Measurements from ENCODE around the gene ACKR2. TPM values are rescaled to one million over a fixed set of nuclear protein-coding genes. Genes with fewer than 3 reads are reported as not detected.

ACKR2 gene
- polyA plus RNA-seq, 3 donors from 2014 or later, result 0.18 TPM; not detected in 2

DNA sequence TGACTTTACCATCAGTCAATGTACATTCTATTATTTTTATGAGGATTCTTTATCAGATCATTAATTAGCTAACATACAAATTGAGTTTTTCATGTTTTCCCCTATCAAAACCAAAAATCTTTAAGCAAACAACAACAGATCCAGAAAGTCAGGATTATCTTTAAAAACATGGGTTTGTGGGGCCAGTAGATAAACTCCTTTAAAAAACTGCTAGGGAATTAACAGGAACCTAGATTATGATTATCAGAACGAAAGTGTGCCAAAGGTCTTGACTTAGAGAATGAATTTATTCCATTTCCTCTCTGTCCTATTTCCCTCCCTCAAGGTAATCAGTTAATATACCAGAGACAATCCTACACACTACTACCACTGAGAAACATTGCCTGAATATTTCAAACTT lies 23.0 kb upstream of the ACKR2 start:
- H3K27ac Mint-ChIP-seq, result no peak overlapping the region

DNA sequence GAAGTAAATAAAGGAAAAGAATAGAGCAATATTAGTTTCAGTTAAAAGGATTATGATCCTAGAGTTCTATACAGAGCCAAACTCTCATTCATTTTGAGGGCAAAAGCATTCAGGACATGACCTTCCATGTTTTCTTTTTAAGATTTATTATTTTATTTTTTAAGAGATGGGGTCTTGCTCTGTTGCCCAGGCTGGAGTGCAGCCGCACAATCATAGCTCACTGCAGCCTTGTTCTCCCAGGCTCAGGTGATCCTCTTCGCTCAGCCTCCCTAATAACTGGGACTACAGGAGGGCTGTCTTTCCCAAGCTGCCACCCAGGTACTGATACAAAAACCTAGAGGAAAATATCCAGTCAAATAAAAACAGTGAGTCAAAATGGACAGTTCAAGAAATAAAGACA lies 22.6 kb upstream of the ACKR2 start:
- Mint-ChIP-seq H3K27ac (no peak overlapping the region), H3K4me1 (peaks cover 4 to 10% of the 10 kb centered on the region in 2 donors), H3K9me3 (no peaks in the 10 kb centered on the region), H3K4me3 (no peak overlapping the region), H3K36me3 (peaks cover 2 to 27% (median 10%) of the 10 kb centered on the region in 3 donors), H3K27me3 (ENCODE audit: low read depth in 3 of 3) (no peaks in the 10 kb centered on the region)
- DNase-seq, result no peak

More for the DNA sequence above, 23.0 kb upstream of the ACKR2 start:
- Mint-ChIP-seq H3K27me3 (ENCODE audit: low read depth in 3 of 3) (no peaks in the 10 kb centered on the region), H3K9me3 (no peaks in the 10 kb centered on the region), H3K4me1 (peaks cover 4 to 6% of the 10 kb centered on the region in 2 donors), H3K36me3 (peaks cover 0 to 25% (median 10%) of the 10 kb centered on the region in 3 donors), H3K4me3 (no peak overlapping the region)
- DNase-seq, result no peak

DNA sequence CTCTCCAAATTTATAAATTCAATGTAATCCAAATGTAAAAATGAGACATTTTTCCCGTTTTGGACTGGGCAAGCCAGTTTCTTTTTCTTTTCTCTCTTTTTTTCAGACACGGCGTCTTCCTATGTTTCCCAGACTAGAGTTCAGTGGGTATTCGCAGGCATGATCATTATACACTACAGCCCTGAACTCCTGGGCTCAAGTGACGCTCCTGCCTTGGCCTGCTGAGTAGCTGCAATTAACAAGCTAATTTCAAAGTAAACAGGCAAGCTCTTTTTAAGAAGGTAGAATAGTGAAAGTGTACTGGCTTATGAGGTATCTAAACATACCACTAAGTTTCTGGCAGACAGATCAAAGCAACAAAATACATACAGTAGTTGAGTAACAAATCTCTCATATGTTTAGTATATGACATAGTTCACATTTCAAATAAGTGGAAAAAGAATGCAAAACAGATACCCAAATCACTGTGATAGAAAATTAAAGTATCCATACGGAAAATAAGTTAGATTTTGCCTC lies 18.5 kb upstream of the ACKR2 start:
- Mint-ChIP-seq H3K4me3 (no peak overlapping the region), H3K27me3 (ENCODE audit: low read depth in 3 of 3) (no peaks in the 10 kb centered on the region), H3K9me3 (no peaks in the 10 kb centered on the region), H3K4me1 (peaks cover 10 to 16% of the 10 kb centered on the region in 2 donors), H3K36me3 (peaks cover 8 to 32% (median 19%) of the 10 kb centered on the region in 3 donors), H3K27ac (no peak overlapping the region)
- DNase-seq, result no peak

DNA sequence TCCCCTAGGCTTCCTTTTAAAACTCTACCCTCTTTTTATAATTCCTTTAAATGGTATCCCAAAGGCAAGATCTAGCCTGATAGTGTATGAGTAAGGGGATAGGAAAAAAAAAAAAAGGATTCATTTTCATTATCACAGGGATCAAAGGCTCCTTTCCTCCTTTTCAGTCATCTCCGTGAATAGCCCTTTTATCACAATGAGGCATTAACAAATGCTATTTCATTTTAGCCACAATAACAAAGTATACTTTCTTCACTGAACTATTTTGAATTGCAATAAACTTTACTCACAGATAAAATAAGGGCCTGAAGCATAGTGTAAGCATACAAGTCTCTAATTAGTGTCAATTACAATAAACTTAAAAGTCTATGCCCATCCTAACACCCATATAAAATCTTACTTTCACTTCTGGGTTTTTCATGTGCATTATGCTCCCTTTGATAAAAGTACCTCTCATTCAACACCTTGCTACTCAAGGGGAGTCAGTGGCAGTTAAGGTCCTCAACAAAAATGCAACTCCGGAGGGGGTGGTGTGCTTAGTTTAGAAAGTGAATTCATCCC lies 13.5 kb upstream of the ACKR2 start:
- Mint-ChIP-seq H3K36me3 (peaks cover 8 to 16% (median 14%) of the 10 kb centered on the region in 3 donors), H3K27me3 (ENCODE audit: low read depth in 3 of 3) (no peaks in the 10 kb centered on the region), H3K9me3 (no peaks in the 10 kb centered on the region), H3K4me3 (no peak overlapping the region), H3K27ac (peak overlapping the region in 2 of 6 donors; percentile 44 to 55), H3K4me1 (peaks cover 16 to 26% of the 10 kb centered on the region in 2 donors)
- no peak for DNase-seq

DNA sequence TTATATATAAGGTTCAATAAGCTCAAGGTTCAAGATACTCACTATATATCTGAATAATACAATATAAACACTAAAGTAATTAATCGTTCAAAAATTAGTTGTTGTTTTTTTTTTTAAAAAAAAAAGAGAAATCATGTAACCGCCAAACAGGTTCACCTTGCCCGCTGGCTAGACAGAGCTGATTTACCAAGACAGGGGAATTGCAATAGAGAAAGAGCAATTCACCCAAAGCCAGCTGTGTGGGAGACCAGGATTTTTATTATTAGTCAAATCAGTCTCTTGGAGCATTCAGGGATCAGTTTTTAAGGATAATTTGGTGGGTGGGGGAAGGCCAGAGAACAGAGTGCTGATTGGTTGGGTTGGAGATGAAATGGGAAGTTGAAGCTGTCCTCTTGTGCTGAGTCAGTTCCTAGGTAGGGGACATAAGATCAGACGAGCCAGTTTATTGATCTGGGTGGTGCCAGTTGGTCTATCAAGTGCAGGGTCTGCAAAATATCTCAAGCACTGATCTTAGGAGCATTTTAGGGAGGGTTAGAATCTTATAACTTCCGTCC lies 12.8 kb upstream of the ACKR2 start:
- H3K27ac Mint-ChIP-seq, result peak overlapping the region in 1 of 6 donors; percentile 6
- H3K27me3 Mint-ChIP-seq (ENCODE audit: low read depth in 3 of 3), result no peaks in the 10 kb centered on the region
- H3K4me1 Mint-ChIP-seq, result peaks cover 17 to 28% of the 10 kb centered on the region in 2 donors
- no peak overlapping the region for H3K4me3 Mint-ChIP-seq
- DNase-seq, result no peak
- peaks cover 8 to 14% (median 12%) of the 10 kb centered on the region in 3 donors for H3K36me3 Mint-ChIP-seq
- H3K9me3 Mint-ChIP-seq, result no peaks in the 10 kb centered on the region

DNA sequence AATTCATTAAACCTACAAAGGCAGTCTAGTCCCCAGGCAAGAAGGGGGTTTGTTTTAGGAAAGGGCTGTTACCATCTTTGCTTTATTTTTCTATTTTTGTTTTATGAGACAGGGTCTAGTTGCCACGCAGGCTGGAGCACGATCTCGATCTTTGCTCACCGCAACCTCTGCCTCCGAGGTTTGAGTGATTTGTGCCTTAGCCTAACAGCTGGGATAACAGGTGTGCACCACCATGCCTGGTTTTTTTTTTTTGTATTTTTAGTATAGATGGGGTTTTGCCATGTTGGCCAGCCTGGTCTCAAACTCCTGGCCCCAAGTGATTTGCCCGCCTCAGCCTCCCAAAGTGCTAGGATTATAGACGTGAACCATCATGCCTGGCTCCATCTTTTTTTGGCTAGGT lies 9.9 kb upstream of the ACKR2 start:
- H3K27me3 Mint-ChIP-seq (ENCODE audit: low read depth in 3 of 3), result peaks cover 4 to 5% (median 5%) of the 10 kb centered on the region in 3 donors
- no peak for DNase-seq
- H3K4me3 Mint-ChIP-seq, result no peak overlapping the region
- H3K27ac Mint-ChIP-seq, result peak overlapping the region in 1 of 6 donors; percentile 49
- H3K9me3 Mint-ChIP-seq, result no peaks in the 10 kb centered on the region
- peaks cover 0 to 7% (median 0%) of the 10 kb centered on the region in 3 donors for H3K36me3 Mint-ChIP-seq
- H3K4me1 Mint-ChIP-seq, result peaks cover 31 to 47% of the 10 kb centered on the region in 2 donors

DNA sequence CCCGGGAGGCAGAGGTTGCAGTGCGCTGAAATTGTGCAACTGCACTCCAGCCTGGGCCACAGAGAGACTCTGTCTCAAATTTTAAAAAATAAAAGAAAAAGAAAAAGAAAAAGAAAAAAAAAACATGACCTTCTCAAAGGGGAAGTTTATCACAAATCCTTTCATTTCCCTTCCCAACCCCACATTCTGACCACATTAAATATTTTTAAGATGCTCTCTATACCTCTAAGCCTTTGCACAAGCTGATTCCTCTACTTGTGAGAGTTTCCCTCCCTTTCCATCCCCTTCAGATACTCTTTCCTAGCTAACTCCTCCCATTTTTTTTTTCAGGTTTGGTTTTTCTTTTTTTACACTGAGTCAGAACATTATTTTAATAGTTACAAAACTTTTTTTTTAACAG lies 9.0 kb upstream of the ACKR2 start:
- H3K36me3 Mint-ChIP-seq, result peaks cover 0 to 7% (median 0%) of the 10 kb centered on the region in 3 donors
- no peak overlapping the region for H3K27ac Mint-ChIP-seq
- peaks cover 4 to 7% (median 5%) of the 10 kb centered on the region in 3 donors for H3K27me3 Mint-ChIP-seq (ENCODE audit: low read depth in 3 of 3)
- H3K4me3 Mint-ChIP-seq, result no peak overlapping the region
- H3K9me3 Mint-ChIP-seq, result no peaks in the 10 kb centered on the region
- peaks cover 37 to 56% of the 10 kb centered on the region in 2 donors for H3K4me1 Mint-ChIP-seq
- no peak for DNase-seq

DNA sequence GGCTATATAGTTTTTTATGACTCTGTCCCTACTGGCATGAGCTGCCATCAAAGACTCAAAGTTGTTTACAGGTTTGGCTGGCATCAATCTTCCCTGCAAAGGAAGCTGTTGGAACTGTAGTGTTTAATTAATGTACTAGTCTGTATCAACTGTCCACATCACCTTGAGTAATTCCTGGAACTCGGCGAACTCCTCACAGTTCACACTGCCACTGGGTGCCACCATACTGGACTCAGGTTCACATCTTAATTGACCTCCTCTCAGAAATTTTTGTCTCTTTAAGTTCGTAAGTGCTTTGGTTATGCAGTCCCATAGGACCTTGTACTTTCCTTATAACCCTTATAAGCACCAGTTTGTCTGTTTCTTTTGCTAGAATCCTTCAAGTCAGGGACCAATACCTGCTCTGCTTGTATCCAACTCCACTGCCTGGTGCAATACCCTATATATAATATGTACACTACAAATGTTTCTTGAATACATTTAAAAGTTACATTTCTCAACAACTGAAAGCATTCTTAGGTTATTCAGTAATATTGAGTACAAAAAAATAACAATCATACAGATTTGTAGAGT lies 8.1 kb upstream of the ACKR2 start:
- H3K9me3 Mint-ChIP-seq, result no peaks in the 10 kb centered on the region
- H3K27me3 Mint-ChIP-seq (ENCODE audit: low read depth in 3 of 3), result peaks cover 5 to 9% (median 7%) of the 10 kb centered on the region in 3 donors
- H3K4me3 Mint-ChIP-seq, result no peak overlapping the region
- no peak for DNase-seq
- peak overlapping the region in 2 of 6 donors; percentile 45 to 72 for H3K27ac Mint-ChIP-seq
- H3K36me3 Mint-ChIP-seq, result peaks cover 0 to 3% (median 0%) of the 10 kb centered on the region in 3 donors
- H3K4me1 Mint-ChIP-seq, result peaks cover 35 to 59% of the 10 kb centered on the region in 2 donors

DNA sequence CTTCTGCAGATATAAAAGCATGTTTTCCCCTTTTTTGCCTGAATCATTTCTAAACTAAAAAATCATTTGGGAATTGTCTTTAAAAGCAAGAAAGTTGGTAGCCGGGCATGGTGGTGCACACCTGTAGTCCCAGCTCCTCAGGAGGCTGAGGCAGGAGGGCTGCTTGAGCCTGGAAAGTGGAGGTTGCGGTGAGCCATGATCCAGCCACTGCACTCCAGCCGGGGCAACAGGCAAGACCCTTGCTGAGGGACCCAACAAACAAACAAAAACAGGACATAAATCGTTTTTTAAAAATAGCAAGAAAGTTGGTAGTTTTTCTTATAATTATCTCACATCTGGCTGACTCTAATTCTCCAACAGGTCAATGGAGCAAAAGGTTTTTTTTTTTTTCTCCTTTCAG lies 7.5 kb upstream of the ACKR2 start:
- H3K27ac Mint-ChIP-seq, result no peak overlapping the region
- peaks cover 0 to 3% (median 0%) of the 10 kb centered on the region in 3 donors for H3K36me3 Mint-ChIP-seq
- H3K4me1 Mint-ChIP-seq, result peaks cover 35 to 59% of the 10 kb centered on the region in 2 donors
- no peak for DNase-seq
- H3K27me3 Mint-ChIP-seq (ENCODE audit: low read depth in 3 of 3), result peaks cover 5 to 9% (median 7%) of the 10 kb centered on the region in 3 donors
- H3K4me3 Mint-ChIP-seq, result no peak overlapping the region
- H3K9me3 Mint-ChIP-seq, result no peaks in the 10 kb centered on the region

DNA sequence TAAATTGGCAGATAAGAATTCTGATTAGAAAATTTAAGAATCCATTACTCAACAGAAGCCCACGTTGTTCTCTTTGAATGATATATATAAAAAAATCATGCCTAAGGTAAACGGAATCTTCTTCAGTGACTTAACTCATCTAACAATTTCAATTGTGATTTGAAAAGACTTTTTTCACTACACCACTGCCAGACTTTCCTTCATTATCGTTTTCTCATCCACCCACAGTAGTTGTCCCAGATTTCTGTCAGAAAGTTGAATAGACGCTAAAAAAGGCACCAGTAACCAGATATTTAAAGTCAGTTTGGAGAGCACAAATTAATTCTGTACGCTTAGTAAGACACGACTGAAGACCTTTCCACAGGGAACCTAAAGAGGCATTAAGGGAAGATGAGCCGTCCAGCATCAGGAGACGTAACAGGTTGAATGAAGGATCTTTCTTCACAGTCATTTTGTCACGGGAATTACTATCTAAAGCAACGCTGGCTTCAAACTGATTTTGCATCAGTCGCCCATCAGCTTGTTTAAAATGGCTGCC lies 6.3 kb upstream of the ACKR2 start:
- DNase-seq, result no peak
- Mint-ChIP-seq H3K27ac (peak overlapping the region in 4 of 6 donors; percentile 77 to 97 (median 93)), H3K9me3 (no peaks in the 10 kb centered on the region), H3K4me1 (peaks cover 35 to 59% of the 10 kb centered on the region in 2 donors), H3K27me3 (ENCODE audit: low read depth in 3 of 3) (peaks cover 5 to 9% (median 7%) of the 10 kb centered on the region in 3 donors), H3K4me3 (peak overlapping the region; percentile 88 to 97 (median 96)), H3K36me3 (peaks cover 0 to 3% (median 0%) of the 10 kb centered on the region in 3 donors)

DNA sequence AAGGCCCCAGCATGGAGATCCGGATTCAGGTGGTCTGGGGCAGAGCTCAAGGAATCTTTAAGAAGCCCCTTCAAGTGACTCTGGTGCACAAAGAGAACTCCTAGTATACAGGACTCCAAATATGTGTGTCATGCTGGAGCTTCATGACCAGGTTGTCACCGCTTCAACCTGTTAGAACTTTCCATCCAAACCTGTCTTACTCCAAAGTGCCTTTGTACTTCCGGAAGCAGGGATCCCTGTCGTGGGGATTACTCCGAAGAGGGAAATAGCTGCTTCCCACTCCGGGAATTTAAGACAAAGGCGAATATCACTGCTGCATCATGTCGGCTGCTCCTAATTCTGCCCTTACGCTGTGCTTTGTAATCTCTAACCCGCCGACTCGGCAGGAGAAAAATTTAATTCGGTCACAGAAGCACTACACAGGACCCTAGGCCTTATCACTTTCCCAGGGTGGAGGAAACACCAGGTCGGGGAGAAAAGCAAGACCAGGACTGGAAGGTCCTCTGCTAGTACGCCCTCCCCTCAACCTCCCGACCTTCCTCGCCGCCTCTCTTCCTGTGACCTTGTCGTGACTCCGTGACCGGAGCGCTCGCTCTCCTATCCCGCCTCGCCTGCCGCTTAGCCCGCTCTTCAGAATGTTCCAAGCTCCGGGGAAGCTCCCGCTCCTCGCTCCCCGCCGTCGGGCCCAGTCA lies 5.7 kb upstream of the ACKR2 start:
- DNase-seq, result peak in 1 of 3 donors; percentile 36
- H3K4me3 Mint-ChIP-seq, result peak overlapping the region; percentile 88 to 97 (median 96)
- peaks cover 0 to 3% (median 0%) of the 10 kb centered on the region in 3 donors for H3K36me3 Mint-ChIP-seq
- H3K9me3 Mint-ChIP-seq, result no peaks in the 10 kb centered on the region
- peak overlapping the region; percentile 85 to 97 (median 94) for H3K27ac Mint-ChIP-seq
- peaks cover 35 to 59% of the 10 kb centered on the region in 2 donors for H3K4me1 Mint-ChIP-seq
- H3K27me3 Mint-ChIP-seq (ENCODE audit: low read depth in 3 of 3), result peaks cover 5 to 9% (median 7%) of the 10 kb centered on the region in 3 donors

DNA sequence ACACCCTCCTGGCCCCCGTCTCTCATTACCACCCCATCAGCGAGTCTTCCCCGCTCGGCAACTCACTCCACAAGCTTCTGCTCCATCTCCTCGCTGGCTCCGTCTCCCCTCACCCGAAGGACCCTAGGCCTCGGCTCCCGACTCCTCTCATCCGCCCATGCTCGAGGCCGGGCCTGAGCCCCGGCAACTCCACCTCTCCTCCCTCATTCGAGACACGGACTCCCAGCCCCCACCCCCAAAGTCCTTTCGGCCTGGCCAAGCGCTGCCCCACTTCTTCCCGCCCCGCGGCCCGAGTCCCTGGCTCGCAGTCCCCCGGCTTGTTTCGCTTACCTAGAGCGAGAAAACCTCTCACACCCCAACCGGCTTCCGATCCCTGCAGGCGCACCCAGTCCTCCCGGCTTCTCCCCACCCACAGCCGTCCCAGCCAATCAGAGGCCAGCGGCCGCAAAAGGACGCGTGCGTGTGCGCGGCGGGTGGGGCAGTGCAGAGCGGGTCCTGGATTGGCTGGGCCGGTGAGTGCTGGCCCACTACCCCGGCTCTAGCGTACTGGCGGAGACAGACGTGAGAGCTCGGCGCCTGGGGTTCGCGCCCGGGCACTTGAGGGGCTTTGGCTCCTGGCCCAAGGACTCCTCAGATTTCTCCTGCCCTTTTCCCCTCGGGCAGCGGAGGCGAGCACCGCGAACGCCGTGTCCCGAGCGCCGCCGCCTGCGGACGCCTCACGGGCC lies 5.0 kb upstream of the ACKR2 start, which contains the start of gene HIGD1A:
Gene HIGD1A, minus strand, starts transcription at position 385 of the 725 bp plus-strand sequence. CDS start 10,237 bp downstream, outside the sequence.
- no peaks in the 10 kb centered on the region for H3K9me3 Mint-ChIP-seq
- peaks cover 0 to 3% (median 0%) of the 10 kb centered on the region in 3 donors for H3K36me3 Mint-ChIP-seq
- H3K4me1 Mint-ChIP-seq, result peaks cover 34 to 59% of the 10 kb centered on the region in 2 donors

DNA sequence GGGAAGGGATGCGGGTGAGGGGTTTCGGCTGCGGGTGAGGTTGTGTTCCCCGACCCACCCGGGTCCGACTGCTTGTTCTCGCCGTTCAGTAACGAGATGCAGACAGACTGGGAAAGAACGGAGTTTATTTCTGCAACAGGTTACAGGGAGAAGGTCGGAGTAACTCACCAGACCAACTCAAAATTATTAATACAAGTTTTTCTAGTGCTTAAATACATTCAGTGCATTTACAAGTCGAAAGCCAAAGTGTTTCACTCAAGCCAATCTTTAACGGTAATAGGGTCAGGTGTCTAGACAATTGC lies 4.5 kb upstream of the ACKR2 start:
- Mint-ChIP-seq H3K36me3 (peaks cover 0 to under 1% (median 0%) of the 10 kb centered on the region in 3 donors), H3K4me1 (peaks cover 29 to 56% of the 10 kb centered on the region in 2 donors), H3K4me3 (peak overlapping the region; percentile 88 to 97 (median 96)), H3K9me3 (no peaks in the 10 kb centered on the region), H3K27me3 (ENCODE audit: low read depth in 3 of 3) (peaks cover 8 to 11% (median 9%) of the 10 kb centered on the region in 3 donors), H3K27ac (peak overlapping the region; percentile 83 to 97 (median 93))
- DNase-seq, result no peak

More for the DNA sequence above, 5.0 kb upstream of the ACKR2 start, which contains the start of gene HIGD1A:
- Mint-ChIP-seq H3K4me3 (peak within 1 kb of the TSS; percentile 88 to 97 (median 96)), H3K27me3 (ENCODE audit: low read depth in 3 of 3) (peaks cover 7 to 10% (median 9%) of the 10 kb centered on the region in 3 donors), H3K27ac (peak within 1 kb of the TSS; percentile 85 to 97 (median 94))
- DNase-seq, result peak; percentile 92 to 93 (median 92)
